AG04449 (cell line): ENCODE results near the gene ATP8B1.

Experiments
- CTCF ChIA-PET: fragments of 350-600 bp; formaldehyde crosslinking; extraction: SDS; loops from one replicate; lab custom pipeline; 2021; ENCODE audit warnings: antibody characterized with exemption; lab: Yijun Ruan, JAX
- POLR2A ChIA-PET: fragments of 400-600, 350-600 bp; formaldehyde crosslinking; extraction: SDS; loops from one replicate; lab custom pipeline; 2020; ENCODE audit warnings: antibody characterized with exemption, inconsistent platforms; lab: Yijun Ruan, JAX
- DNase-seq: peaks from one replicate; pipeline ENCODE4 v3.0.0-alpha.2; 2010; ENCODE audit warnings: low read depth, low spot score
- H3K4me3 ChIP-seq: 2 replicates; pipeline ENCODE4 v1.5.1; 2011; ENCODE audit warnings: low read depth, mild to moderate bottlenecking, control low read depth, low read length
- TF ChIP-seq, protein P1 (sequence below): IDR thresholded peaks from one replicate; pipeline ENCODE4 v1.5.1; 2011; ENCODE audit warnings: mild to moderate bottlenecking, moderate library complexity, low read length, control low read depth, inconsistent platforms; ENCODE audit not compliant: insufficient read depth; ENCODE audit errors: missing control alignments

The ATP8B1 gene

GRCh38 chr18:57843386-57843785 is 40.3 kb upstream of the ATP8B1 start:
- H3K4me3 ChIP-seq, result no peak overlapping the region
- no peak for DNase-seq
- TF ChIP-seq, protein P1, sequence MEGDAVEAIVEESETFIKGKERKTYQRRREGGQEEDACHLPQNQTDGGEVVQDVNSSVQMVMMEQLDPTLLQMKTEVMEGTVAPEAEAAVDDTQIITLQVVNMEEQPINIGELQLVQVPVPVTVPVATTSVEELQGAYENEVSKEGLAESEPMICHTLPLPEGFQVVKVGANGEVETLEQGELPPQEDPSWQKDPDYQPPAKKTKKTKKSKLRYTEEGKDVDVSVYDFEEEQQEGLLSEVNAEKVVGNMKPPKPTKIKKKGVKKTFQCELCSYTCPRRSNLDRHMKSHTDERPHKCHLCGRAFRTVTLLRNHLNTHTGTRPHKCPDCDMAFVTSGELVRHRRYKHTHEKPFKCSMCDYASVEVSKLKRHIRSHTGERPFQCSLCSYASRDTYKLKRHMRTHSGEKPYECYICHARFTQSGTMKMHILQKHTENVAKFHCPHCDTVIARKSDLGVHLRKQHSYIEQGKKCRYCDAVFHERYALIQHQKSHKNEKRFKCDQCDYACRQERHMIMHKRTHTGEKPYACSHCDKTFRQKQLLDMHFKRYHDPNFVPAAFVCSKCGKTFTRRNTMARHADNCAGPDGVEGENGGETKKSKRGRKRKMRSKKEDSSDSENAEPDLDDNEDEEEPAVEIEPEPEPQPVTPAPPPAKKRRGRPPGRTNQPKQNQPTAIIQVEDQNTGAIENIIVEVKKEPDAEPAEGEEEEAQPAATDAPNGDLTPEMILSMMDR, result no peak
- CTCF ChIA-PET, result interaction anchor here (0.7 to 1.3 kb wide), 2 partner anchors 37 to 39 kb away, joined by 3 read pairs; no protein-coding TSS in a partner anchor
- POLR2A ChIA-PET, result no interaction called here

DNA sequence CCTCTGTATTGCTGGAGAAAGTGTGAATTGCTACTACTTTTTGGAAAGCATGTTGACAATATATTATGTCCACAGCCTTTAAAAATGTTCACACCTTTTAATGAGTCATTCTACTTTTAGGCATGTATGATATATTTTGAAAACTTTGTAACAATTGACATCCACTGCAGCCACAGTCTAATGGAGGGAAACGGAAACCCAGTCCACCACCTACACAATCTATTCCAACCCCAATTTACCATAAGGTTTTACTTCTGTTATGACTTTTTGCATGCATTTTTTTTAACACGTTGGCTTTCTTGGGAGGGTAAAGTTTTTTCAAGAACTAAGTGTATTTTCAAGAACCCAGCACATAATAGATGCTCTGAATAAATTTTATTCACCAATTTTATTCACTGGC is 38.5 kb upstream of the ATP8B1 start:
- POLR2A ChIA-PET, result no interaction called here
- CTCF ChIA-PET, result interaction anchor here (1.0 kb wide), 1 partner anchor 15 kb away, joined by 3 read pairs; no protein-coding TSS in a partner anchor
- no peak overlapping the region for H3K4me3 ChIP-seq
- TF ChIP-seq, protein P1, result no peak
- no peak for DNase-seq

- no peak overlapping the region for H3K4me3 ChIP-seq
- ChIA-PET POLR2A (no interaction called here), CTCF (no interaction called here)
- peak; percentile 69 for DNase-seq
- TF ChIP-seq, protein P1, result no peak
Measured at GRCh38 chr18:57839942-57840381, 36.8 kb upstream of the ATP8B1 start.

- no peak for DNase-seq
- TF ChIP-seq, protein P1, result no peak
- ChIA-PET POLR2A (no interaction called here), CTCF (no interaction called here)
- no peak overlapping the region for H3K4me3 ChIP-seq
Measured at GRCh38 chr18:57837917-57838548, 34.9 kb upstream of the ATP8B1 start.

DNA sequence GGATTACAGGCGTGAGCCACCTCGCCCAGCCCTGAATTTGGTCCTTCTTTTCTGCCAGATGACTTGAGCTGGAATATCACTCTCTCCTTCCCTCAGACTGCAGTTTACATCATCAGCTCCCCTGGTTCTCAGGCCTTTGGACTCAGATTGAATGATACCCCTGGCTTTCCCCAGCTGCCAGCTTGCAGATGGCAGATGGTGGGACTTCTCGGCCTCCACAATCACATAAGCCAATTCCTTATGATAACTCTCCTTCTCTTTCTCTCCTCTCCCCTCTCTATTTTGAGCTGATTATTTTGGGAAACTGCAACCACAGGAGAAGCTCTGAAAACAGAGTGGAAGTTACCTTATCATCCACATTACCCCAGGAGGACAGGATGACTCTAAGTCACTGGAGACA is 33.4 kb upstream of the ATP8B1 start:
- POLR2A ChIA-PET, result no interaction called here
- DNase-seq, result no peak
- H3K4me3 ChIP-seq, result no peak overlapping the region
- TF ChIP-seq, protein P1, result no peak
- CTCF ChIA-PET, result interaction anchor here (1.0 kb wide), 1 partner anchor 206 kb away, joined by 5 read pairs; no protein-coding TSS in a partner anchor

GRCh38 chr18:57835904-57836303 is 32.8 kb upstream of the ATP8B1 start:
- POLR2A ChIA-PET, result no interaction called here
- H3K4me3 ChIP-seq, result no peak overlapping the region
- TF ChIP-seq, protein P1, result no peak
- no peak for DNase-seq
- CTCF ChIA-PET, result no interaction called here
